SJCRH30 (cell line): Measurements from ENCODE around the gene TPRX1. TPM values are rescaled to one million over a fixed set of nuclear protein-coding genes. Genes with fewer than 3 reads are reported as not detected.

Source experiments
- DNase-seq, 2 experiments: peaks; one replicate each; pipeline ENCODE4 v3.0.0-alpha.2; 2015 to 2020
- H3K27ac ChIP-seq: fragments of 250-450 bp; sonication (Bioruptor Pico); 2 replicates; pipeline ENCODE4 v1.5.1; 2020; ENCODE audit warnings: mild to moderate bottlenecking, moderate library complexity
- H3K27me3 ChIP-seq: fragments of 250-450 bp; sonication (Bioruptor Pico); 2 replicates; pipeline ENCODE4 v1.5.1; 2020; ENCODE audit warnings: mild to moderate bottlenecking, moderate library complexity
- H3K36me3 ChIP-seq: fragments of 250-450 bp; sonication (Bioruptor Pico); 2 replicates; pipeline ENCODE4 v1.5.1; 2020; ENCODE audit warnings: mild to moderate bottlenecking, moderate library complexity
- H3K4me1 ChIP-seq: fragments of 250-450 bp; sonication (Bioruptor Pico); 2 replicates; pipeline ENCODE4 v1.5.1; 2020; ENCODE audit warnings: mild to moderate bottlenecking, moderate library complexity
- H3K4me3 ChIP-seq: fragments of 250-450 bp; sonication (Bioruptor Pico); 2 replicates; pipeline ENCODE4 v1.5.1; 2020; ENCODE audit warnings: mild to moderate bottlenecking, moderate library complexity
- H3K9me3 ChIP-seq: fragments of 250-450 bp; sonication (Bioruptor Pico); replicated peaks from 2 replicates; pipeline ENCODE4 v1.5.1; 2020; ENCODE audit warnings: mild to moderate bottlenecking, moderate library complexity
- total RNA-seq: library from RNA; depleted of rRNA; stranded (reverse); fragments of >200 nt; shearing (Covaris generic); gene quantifications from 2 replicates; pipeline ENCODE4 v1.2.3, GENCODE V29; 2014; rRNA removed

TPRX1 gene
- total RNA-seq, 1 experiment from 2014 or later, result not detected

DNA sequence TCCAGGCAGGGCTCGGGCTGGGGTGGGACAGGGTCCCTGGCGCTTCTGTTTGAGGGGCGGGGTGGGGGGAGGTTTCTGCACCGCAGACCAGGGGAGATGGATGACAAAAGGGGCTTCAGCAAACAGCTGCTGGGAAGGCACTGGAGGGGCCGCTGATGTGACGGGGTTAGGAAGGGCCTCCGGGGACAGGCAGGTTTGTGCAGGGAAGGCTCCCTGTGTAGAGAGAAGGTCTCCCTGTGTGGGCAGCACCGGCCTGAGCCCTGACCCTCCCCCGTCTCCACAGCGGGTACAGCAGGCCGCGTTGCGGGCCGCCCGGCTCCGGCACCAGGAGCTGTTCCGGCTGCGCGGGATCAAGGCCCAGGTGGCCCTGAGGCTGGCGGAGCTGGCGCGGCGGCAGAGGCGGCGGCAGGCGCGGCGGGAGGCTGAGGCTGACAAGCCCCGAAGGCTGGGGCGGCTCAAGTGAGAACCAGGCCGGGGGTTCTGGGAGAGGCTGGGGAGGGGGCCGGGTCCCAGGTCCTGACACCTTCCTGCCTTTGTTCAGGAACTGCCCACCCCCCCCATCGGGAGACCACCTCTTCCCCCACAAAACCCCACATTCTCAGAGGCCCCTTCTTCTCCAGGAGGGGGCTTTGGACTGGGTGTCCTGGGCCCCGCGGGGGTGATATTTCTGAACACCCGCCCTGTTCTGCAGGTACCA lies 49.1 kb downstream of the TPRX1 start:
- Histone ChIP-seq H3K4me3 (no peak overlapping the region), H3K9me3 (no peaks in the 10 kb centered on the region), H3K36me3 (peaks cover 59% of the 10 kb centered on the region), H3K27me3 (no peaks in the 10 kb centered on the region), H3K4me1 (no peaks in the 10 kb centered on the region), H3K27ac (no peak overlapping the region)
- DNase-seq, result no peak

DNA sequence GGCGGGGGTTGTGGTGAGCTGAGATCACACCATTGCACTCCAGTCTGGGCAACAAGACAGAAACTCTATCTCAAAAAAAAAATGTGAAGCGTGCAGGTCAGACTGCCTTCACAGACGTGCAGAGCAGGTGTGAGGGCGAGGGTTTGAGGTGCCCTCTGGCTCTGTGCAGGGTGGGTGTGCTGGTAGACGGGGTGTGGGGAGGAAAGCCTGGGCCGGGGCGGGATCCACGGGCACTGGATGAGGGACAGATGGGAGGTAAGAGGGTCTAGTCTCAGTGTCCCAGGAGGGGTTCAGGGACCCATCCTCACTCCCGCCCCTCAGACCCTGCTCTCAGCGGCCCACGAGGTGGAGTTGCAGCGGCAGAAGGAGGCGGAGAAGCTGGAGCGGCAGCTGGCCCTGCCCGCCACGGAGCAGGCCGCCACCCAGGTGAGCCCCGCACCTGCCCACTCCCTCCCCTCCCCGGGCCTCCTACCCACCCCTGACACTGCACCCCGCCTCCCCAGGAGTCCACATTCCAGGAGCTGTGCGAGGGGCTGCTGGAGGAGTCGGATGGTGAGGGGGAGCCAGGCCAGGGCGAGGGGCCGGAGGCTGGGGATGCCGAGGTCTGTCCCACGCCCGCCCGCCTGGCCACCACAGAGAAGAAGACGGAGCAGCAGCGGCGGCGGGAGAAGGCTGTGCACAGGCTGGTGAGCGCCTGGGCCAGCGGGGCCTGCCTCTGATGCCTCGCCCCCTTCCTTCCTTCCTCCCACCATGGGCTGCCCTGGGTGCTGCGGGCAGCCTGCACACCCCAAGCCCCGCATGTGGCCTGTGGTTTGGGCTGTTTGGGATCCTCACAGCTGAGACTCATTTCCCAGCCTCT lies 49.9 kb downstream of the TPRX1 start:
- DNase-seq, result no peak
- H3K4me3 ChIP-seq, result no peak overlapping the region
- H3K36me3 ChIP-seq, result peaks cover 66% of the 10 kb centered on the region
- no peaks in the 10 kb centered on the region for H3K27me3 ChIP-seq
- H3K9me3 ChIP-seq, result no peaks in the 10 kb centered on the region
- no peak overlapping the region for H3K27ac ChIP-seq
- H3K4me1 ChIP-seq, result no peaks in the 10 kb centered on the region

DNA sequence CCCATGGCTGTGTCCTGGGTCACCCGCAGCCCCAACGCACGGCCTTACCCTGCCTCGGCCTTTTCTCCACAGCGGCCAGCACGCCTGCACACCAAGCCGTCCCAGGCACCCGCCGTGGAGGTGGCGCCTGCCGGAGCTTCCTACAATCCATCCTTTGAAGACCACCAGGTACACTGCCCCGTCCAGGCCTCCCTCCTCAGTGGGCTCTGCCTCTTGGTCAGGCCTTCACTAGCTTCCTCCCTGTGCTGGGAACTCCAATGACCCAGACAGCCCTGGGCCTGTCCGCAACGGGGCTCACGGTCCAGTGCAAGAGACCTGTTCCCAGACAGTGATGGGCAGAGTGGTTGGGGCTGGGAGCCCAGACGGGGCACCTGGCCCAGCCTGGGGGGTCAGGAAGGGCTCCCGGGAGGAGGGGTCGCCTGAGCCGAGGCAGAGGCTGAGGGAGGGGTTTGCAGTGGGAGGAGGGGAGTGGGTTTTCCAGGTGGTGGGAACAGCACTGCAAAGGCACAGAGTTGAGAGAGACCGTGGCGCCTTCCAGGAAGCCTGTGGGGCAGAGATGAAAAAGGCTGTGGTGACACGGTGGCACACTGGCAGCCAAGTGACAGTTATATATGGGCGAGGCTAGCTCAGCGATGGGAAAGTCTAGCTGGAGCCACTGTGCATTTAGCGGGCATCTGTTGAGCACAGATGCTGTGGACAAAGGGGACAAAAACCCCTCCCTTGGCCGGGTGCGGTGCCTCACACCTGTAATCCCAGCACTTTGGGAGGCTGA lies 51.7 kb downstream of the TPRX1 start:
- no peak overlapping the region for H3K27ac ChIP-seq
- peaks cover 71% of the 10 kb centered on the region for H3K36me3 ChIP-seq
- H3K27me3 ChIP-seq, result no peaks in the 10 kb centered on the region

More for the DNA sequence above, 51.7 kb downstream of the TPRX1 start:
- no peaks in the 10 kb centered on the region for H3K9me3 ChIP-seq
- no peaks in the 10 kb centered on the region for H3K4me1 ChIP-seq
- H3K4me3 ChIP-seq, result no peak overlapping the region
- DNase-seq, result no peak

Other genes with a start within 250 kb of the TPRX1 start
- not detected in 2 replicates for gene ZNF541, start 231.4 kb downstream of the TPRX1 start, total RNA-seq
- 0.95 and 3.9 TPM in 2 replicates for gene BICRA, start 195.4 kb downstream of the TPRX1 start, total RNA-seq
- 9.0 and 9.4 TPM in 2 replicates for gene EHD2, start 91.1 kb downstream of the TPRX1 start, total RNA-seq
- 194 TPM in 2 replicates for gene NOP53, start 59.0 kb downstream of the TPRX1 start, total RNA-seq
- 204 and 219 TPM in 2 replicates for gene SELENOW, start 25.8 kb downstream of the TPRX1 start, total RNA-seq
- gene CRX, start 17.4 kb upstream of the TPRX1 start, total RNA-seq, result 0.10 and 0.89 TPM in 2 replicates
- gene TPRX2, start 54.7 kb upstream of the TPRX1 start, total RNA-seq, result not detected in 2 replicates
- not detected in 2 replicates for gene SULT2A1, start 81.8 kb upstream of the TPRX1 start, total RNA-seq
- gene BSPH1, start 187.6 kb upstream of the TPRX1 start, total RNA-seq, result not detected in 2 replicates
- not detected in 2 replicates for gene ELSPBP1, start 190.1 kb upstream of the TPRX1 start, total RNA-seq
- not detected in 2 replicates for gene CABP5, start 239.5 kb upstream of the TPRX1 start, total RNA-seq